ENCODE measurements around the gene OXNAD1.

The OXNAD1 gene

GRCh38 chr3:16247282-16248061 lies 17.5 kb upstream of the OXNAD1 start:
- DNase-seq (ENCODE audit: low read depth), result peak; percentile 53

- no peak for DNase-seq (ENCODE audit: low read depth)
These were observed 16.5 kb upstream of the OXNAD1 start for GRCh38 chr3:16248556-16248955.

- DNase-seq (ENCODE audit: low read depth), result no peak
These were observed 15.7 kb upstream of the OXNAD1 start for GRCh38 chr3:16249336-16249735.

GRCh38 chr3:16249886-16250285 lies 15.1 kb upstream of the OXNAD1 start:
- DNase-seq (ENCODE audit: low read depth), result no peak

GRCh38 chr3:16251316-16252085 lies 13.5 kb upstream of the OXNAD1 start:
- no peak for DNase-seq (ENCODE audit: low read depth)

- DNase-seq (ENCODE audit: low read depth), result no peak
These were observed 12.6 kb upstream of the OXNAD1 start for GRCh38 chr3:16252243-16252978.

GRCh38 chr3:16252988-16253387 lies 12.0 kb upstream of the OXNAD1 start:
- DNase-seq (ENCODE audit: low read depth), result no peak

GRCh38 chr3:16253601-16254000 lies 11.4 kb upstream of the OXNAD1 start:
- DNase-seq (ENCODE audit: low read depth), result no peak

GRCh38 chr3:16254916-16255315 lies 10.1 kb upstream of the OXNAD1 start:
- DNase-seq (ENCODE audit: low read depth), result no peak

GRCh38 chr3:16255326-16255725 lies 9.7 kb upstream of the OXNAD1 start:
- no peak for DNase-seq (ENCODE audit: low read depth)

GRCh38 chr3:16255726-16256125 lies 9.3 kb upstream of the OXNAD1 start:
- DNase-seq (ENCODE audit: low read depth), result no peak

GRCh38 chr3:16257309-16257708 lies 7.7 kb upstream of the OXNAD1 start:
- no peak for DNase-seq (ENCODE audit: low read depth)

GRCh38 chr3:16258177-16258576 lies 6.8 kb upstream of the OXNAD1 start:
- no peak for DNase-seq (ENCODE audit: low read depth)

GRCh38 chr3:16258866-16259265 lies 6.1 kb upstream of the OXNAD1 start:
- DNase-seq (ENCODE audit: low read depth), result no peak

GRCh38 chr3:16260046-16260445 lies 5.0 kb upstream of the OXNAD1 start:
- no peak for DNase-seq (ENCODE audit: low read depth)

GRCh38 chr3:16262174-16262573 lies 2.8 kb upstream of the OXNAD1 start:
- no peak for DNase-seq (ENCODE audit: low read depth)

GRCh38 chr3:16264174-16264707 lies 771 bp upstream of the OXNAD1 start:
- DNase-seq (ENCODE audit: low read depth), result no peak

GRCh38 chr3:16265455-16265786 lies 409 bp downstream of the OXNAD1 start:
- DNase-seq (ENCODE audit: low read depth), result no peak

- DNase-seq (ENCODE audit: low read depth), result no peak
These were observed 1.7 kb downstream of the OXNAD1 start for GRCh38 chr3:16266714-16267113.

GRCh38 chr3:16270855-16271254 lies 5.8 kb downstream of the OXNAD1 start:
- no peak for DNase-seq (ENCODE audit: low read depth)

- no peak for DNase-seq (ENCODE audit: low read depth)
These were observed 7.6 kb downstream of the OXNAD1 start for GRCh38 chr3:16272588-16272987.

GRCh38 chr3:16273867-16274266 lies 8.9 kb downstream of the OXNAD1 start:
- no peak for DNase-seq (ENCODE audit: low read depth)

GRCh38 chr3:16277471-16277870 lies 12.5 kb downstream of the OXNAD1 start:
- no peak for DNase-seq (ENCODE audit: low read depth)

All from HS-5 (cell line).